ENCODE data around the gene RABEP2.
A peak's percentile ranks its signal among the peaks of the same experiment; 100 is the strongest.
"Not testable (repeated sequence)": the region's sequence is repeated elsewhere in the genome, so short reads cannot be mapped to it uniquely, and the experiment has no call there.

The RABEP2 gene

DNA sequence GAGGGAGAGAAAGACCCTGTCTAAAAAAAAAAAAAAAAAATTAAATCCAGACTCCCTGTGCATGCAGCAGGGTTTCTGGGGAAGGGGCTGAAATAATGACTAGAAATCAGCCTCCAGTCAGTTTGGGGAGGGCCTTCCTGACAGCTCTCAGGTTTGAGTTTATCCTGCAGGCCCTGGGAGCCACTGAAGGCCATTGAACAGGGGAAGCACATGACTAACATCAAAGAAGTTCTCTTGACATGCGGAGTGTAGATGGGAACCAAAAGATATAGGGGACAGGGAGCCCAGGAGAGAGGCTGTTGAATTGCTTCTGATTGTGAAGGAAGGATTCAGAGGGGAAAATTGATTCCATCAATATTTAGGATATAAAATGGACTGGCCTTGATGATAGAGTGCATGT is 2.8 kb upstream of the RABEP2 start:
- in situ Hi-C loops (cut with HindIII; ENCODE audit: low pct_unique_long_range_greater_than_20kb, low sequenced_read_pairs): no loop called here
- no peak for DNase-seq (ENCODE audit: low read depth in 1 of 2, low spot score in 1 of 2)
- no peak for TF ChIP-seq JUND (IDR thresholded peaks at IDR 0.05; ENCODE audit: low read depth)

DNA sequence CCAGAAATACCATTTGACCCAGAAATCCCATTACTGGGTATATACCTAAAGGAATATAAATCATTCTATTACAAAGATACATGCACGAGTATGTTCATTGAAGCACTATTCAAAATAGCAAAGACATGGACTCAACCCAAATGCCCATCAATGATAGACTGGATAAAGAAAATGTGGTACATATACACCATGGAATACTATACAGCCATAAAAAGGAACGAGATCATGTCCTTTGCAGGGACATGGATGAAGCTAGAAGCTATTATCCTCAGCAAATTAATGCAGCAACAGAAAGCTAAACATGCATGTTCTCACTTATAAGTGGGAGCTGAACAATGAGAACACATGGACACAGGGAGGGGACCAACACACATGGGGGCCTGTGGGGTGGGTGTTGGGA is 1.2 kb upstream of the RABEP2 start:
- in situ Hi-C loops (cut with HindIII; ENCODE audit: low pct_unique_long_range_greater_than_20kb, low sequenced_read_pairs): not testable (repeated sequence)

DNA sequence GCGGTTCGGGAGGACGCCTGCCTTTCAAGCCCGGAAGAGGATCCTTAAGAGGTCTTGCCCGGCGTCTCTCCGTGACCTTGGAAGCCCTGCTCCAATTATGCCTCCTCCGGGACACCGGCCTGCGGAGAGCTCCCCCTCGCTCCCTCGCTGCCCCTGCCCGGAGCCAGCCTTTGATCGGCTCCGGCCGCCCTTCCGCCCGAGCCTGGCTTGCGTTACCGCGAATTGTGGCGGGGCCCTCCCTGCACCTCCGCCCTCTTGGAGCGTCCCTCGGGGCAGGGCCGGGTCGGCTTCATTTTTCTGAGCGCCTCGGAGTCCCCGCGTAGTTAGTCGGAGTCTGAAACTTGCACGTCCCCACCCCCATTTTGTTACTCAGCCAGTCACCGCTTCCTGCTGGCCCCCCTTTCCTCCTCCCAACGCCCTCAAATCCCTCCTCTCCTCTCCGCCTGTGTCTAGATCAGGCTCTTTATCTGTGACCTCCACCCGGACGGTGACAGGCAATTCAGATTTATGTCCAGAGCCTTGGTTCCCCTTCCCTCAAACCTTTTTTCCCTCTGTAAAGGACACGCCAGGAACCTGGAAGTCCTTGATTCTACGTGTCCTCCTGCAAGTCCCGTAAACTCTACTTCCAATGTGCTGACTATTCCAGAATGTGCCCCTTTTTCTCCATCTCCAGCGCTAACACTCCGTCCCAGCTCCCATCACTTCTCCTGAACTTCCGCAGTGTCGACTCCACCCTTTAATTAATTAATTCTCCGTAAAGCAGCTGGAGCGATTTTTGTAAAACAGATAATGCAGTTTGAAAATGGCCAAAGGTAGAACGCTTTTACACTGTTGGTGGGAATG is 569 bp upstream of the RABEP2 start:
- in situ Hi-C loops (cut with HindIII; ENCODE audit: low pct_unique_long_range_greater_than_20kb, low sequenced_read_pairs): no loop called here
- no peak for TF ChIP-seq JUND (IDR thresholded peaks at IDR 0.05; ENCODE audit: low read depth)
- peak in 1 of 2 experiments; percentile 68 for DNase-seq (ENCODE audit: low read depth in 1 of 2, low spot score in 1 of 2)

More for the DNA sequence above, 1.2 kb upstream of the RABEP2 start:
- DNase-seq (ENCODE audit: low read depth in 1 of 2, low spot score in 1 of 2): not testable (repeated sequence)

DNA sequence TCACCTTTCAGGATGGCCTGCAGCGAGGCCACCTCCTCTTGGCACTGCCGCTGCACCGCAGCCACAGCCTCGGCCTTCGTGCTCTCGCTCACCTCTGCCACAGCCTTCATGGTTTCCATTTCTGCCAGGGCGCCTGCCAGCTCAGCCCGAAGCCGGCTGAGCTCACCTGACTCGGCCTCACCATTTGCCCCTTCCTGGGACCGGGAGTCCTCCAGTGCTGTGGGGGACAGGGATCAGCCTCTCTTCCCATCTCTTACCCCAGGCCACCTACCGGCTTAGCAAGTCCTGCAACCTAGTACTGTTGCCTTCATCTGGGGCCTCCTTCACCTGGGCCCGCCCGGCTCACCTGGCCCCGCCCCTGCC is 658 bp downstream of the RABEP2 start:
- peak in 1 of 2 experiments; percentile 95 for DNase-seq (ENCODE audit: low read depth in 1 of 2, low spot score in 1 of 2)
- in situ Hi-C loops (cut with HindIII; ENCODE audit: low pct_unique_long_range_greater_than_20kb, low sequenced_read_pairs): no loop called here
- no peak for TF ChIP-seq JUND (IDR thresholded peaks at IDR 0.05; ENCODE audit: low read depth)

DNA sequence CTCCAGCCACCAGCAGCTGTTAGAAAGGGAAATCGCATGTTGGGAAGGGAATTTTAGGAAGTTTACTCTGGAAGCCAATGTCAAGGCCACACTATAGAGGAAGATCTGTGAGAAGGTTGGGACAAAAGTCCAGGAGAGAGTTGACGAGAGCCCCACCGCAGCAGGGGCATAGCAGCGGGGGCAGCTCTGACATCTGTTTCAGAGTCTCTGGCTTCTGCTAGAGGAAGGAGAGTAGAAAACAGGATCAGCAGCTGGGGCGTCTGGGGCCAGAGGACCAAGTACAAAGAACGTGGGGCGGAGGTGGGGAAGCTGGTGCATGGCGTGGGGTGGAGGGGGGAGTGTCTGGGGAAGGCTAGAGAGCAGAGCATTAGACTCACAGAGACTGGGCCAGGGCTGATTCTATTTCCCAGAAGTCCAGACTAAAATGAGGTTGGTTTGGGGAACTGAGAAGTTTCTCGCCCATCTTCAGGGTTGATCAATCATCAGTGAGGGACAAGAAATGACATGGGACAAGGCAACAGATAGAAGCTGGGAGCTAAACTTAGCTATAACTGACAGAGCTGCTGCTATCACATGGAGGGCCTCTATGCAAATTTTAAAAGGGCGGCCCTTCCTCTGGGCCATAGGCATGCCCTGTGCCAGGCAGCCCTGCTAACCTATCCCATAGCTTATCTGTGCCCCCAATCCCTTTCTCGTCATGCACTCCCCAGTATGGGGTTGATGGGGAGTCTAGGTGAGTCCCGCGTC is 1.2 kb downstream of the RABEP2 start:
- TF ChIP-seq JUND (IDR thresholded peaks at IDR 0.05; ENCODE audit: low read depth): no peak
- DNase-seq (ENCODE audit: low read depth in 1 of 2, low spot score in 1 of 2): peak in 1 of 2 experiments; percentile 20
- in situ Hi-C loops (cut with HindIII; ENCODE audit: low pct_unique_long_range_greater_than_20kb, low sequenced_read_pairs): no loop called here

- DNase-seq (ENCODE audit: low read depth in 1 of 2, low spot score in 1 of 2): no peak
- in situ Hi-C loops (cut with HindIII; ENCODE audit: low pct_unique_long_range_greater_than_20kb, low sequenced_read_pairs): no loop called here
- TF ChIP-seq JUND (IDR thresholded peaks at IDR 0.05; ENCODE audit: low read depth): no peak
Observed at GRCh38 chr16:28923231-28923587, 1.8 kb downstream of the RABEP2 start.

DNA sequence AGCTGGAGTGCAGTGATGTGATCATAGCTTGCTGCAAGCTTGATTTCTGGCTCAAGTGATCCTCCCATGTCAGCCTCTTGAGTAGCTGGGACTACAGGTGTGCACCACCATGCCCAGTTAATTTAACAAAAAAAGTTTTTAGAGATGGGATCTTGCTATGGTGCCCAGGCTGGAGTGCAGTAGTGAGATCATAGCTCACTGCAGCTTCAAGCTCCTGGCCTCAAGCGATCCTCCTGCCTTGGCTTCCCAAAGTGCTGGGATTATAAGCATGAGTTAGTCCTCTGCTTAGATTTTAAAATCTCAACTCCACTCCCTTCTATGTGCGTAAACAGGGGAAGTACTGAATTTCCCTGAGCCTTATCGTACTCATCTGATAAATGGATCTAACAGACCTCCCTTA is 6.3 kb downstream of the RABEP2 start:
- in situ Hi-C loops (cut with HindIII; ENCODE audit: low pct_unique_long_range_greater_than_20kb, low sequenced_read_pairs): no loop called here
- DNase-seq (ENCODE audit: low read depth in 1 of 2, low spot score in 1 of 2): no peak
- TF ChIP-seq JUND (IDR thresholded peaks at IDR 0.05; ENCODE audit: low read depth): no peak

GRCh38 chr16:28917095-28917494 is 7.9 kb downstream of the RABEP2 start:
- in situ Hi-C loops (cut with HindIII; ENCODE audit: low pct_unique_long_range_greater_than_20kb, low sequenced_read_pairs): no loop called here
- TF ChIP-seq JUND (IDR thresholded peaks at IDR 0.05; ENCODE audit: low read depth): no peak
- DNase-seq (ENCODE audit: low read depth in 1 of 2, low spot score in 1 of 2): no peak

DNA sequence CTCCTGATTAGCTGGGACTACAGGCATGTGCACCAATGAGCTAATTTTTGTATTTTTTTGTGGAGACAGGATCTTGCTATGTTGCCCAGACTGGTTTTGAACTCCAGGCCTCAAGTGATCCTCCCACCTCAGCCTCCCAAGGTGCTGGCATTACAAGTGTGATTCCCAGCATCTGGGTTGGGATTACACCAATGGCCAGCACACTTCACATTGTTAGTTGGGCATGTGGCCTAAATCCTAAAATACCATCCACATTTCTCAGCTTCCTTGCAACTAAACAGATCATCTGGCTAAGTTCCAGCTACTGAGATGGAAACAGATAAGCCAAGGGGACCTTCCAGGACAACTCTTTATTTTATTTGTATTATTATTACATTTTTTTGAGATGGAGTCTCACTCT is 9.9 kb downstream of the RABEP2 start:
- no peak for DNase-seq (ENCODE audit: low read depth in 1 of 2, low spot score in 1 of 2)
- in situ Hi-C loops (cut with HindIII; ENCODE audit: low pct_unique_long_range_greater_than_20kb, low sequenced_read_pairs): no loop called here
- TF ChIP-seq JUND (IDR thresholded peaks at IDR 0.05; ENCODE audit: low read depth): no peak

DNA sequence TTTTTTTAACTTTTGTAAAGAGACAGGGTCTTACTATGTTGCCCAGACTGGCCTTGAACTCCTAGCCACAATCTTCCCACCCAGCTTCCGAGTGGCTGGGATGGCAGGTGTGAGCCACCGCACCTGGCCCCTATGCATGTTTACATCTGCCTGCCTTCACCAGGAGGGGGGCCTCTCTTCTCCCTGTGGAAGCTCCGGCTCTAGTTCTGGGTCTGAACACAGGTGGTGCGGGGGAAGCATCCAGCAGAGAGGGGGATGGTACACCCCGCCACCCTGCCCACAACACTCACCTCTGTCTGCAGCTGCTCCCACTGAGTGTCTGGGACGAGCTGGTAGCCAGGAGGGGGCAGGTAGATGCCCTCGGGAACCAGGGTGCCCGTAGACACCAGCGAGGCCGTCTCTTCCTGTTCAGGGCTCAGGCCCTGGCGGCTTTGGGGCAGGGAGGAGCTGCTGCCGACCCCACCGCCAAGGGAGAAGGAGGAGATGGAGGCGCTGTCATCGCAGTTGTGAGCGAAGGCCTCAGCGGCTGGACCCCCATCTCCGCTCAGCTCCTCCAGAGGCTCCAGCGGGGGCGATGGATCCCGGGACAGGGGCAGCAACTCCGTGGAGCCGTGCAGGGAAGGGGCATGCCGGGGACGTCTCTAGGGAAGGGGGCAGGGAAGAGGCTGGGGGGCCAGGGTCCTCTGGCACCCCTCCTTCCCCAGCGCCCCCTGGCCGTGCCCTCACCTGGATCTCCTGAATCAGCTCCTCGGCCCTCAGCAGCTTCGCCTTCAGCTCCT is 10.9 kb downstream of the RABEP2 start:
- TF ChIP-seq JUND (IDR thresholded peaks at IDR 0.05; ENCODE audit: low read depth): no peak
- in situ Hi-C loops (cut with HindIII; ENCODE audit: low pct_unique_long_range_greater_than_20kb, low sequenced_read_pairs): no loop called here

DNA sequence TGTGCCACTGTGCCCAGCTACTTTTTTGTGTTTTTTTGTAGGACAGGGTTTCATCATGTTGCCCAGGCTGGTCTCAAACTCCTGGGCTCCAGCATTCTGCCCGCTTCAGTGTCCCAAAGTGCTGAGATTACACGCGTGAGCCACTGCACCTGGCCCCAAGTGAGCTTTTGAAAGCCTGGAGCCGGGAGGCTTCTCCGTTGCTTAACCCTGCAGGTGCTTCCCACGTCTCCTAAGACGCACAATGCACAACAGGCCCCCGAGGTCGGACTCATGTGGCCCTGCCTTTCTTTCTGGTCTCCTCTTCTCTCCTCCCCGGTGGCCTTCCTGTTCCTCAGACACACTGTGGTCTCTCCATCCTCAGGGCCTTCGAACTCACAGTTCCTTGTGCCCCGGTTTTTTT is 12.5 kb downstream of the RABEP2 start:
- no peak for TF ChIP-seq JUND (IDR thresholded peaks at IDR 0.05; ENCODE audit: low read depth)
- in situ Hi-C loops (cut with HindIII; ENCODE audit: low pct_unique_long_range_greater_than_20kb, low sequenced_read_pairs): no loop called here

More for the DNA sequence above, 10.9 kb downstream of the RABEP2 start:
- no peak for DNase-seq (ENCODE audit: low read depth in 1 of 2, low spot score in 1 of 2)

DNA sequence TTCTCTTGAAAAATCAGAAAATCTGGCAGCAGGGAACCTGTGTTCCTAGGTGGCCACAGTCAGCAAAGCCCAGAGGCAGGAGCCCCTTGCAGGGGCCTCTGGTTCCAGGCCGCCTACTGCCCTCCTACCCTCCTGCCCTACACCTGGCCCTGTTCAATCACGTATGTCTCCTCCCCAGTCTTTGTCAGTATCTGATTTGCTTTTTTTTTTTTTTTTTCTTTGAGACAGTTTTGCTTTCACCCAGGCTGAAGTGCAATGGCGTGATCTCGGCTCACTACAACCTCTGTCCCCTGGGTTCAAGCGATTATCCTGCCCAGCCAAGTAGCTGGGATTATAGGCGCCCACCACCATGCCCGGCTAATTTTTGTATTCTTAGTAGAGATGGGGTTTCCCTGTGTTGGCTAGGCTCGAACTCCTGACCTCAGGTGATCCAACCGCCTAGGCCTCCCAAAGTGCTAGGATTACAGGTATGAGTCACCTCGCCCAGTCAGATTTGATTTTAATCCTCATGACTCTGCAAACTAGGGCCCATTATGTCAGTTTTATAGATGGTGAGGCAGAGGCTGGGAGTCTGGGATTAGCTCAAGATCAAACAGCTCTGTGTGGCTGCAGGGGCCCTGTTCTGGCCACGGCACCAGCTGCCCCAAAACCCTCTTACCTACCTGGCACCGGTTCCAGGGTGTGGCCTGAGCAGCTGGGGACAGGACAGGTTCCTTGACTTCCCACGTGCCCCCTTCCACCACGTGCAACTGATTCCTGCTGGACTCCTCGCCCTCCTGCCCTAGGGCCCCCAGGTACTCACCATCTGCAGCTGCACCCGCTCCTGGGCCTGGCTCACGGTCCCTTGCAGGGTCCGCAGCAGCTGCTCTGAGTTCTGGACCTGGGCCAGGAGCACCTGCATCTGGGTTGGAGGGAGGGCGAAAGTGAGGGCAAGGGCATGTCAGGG is 14.7 kb downstream of the RABEP2 start:
- no peak for TF ChIP-seq JUND (IDR thresholded peaks at IDR 0.05; ENCODE audit: low read depth)
- in situ Hi-C loops (cut with HindIII; ENCODE audit: low pct_unique_long_range_greater_than_20kb, low sequenced_read_pairs): no loop called here
- no peak for DNase-seq (ENCODE audit: low read depth in 1 of 2, low spot score in 1 of 2)

More for the DNA sequence above, 12.5 kb downstream of the RABEP2 start:
- no peak for DNase-seq (ENCODE audit: low read depth in 1 of 2, low spot score in 1 of 2)
